ENCODE measurements around the gene CEBPZ. TPM values are rescaled to one million over a fixed set of nuclear protein-coding genes. Genes with fewer than 3 reads are reported as not detected.
A peak's percentile ranks its signal among the peaks of the same experiment; 100 is the strongest.

CEBPZ gene
- total and polyA plus RNA-seq, 2 of the 13 experiments (the other 11 are each of a cell fraction or from before 2014, with no cell fraction given): 14.4 to 117 TPM

DNA sequence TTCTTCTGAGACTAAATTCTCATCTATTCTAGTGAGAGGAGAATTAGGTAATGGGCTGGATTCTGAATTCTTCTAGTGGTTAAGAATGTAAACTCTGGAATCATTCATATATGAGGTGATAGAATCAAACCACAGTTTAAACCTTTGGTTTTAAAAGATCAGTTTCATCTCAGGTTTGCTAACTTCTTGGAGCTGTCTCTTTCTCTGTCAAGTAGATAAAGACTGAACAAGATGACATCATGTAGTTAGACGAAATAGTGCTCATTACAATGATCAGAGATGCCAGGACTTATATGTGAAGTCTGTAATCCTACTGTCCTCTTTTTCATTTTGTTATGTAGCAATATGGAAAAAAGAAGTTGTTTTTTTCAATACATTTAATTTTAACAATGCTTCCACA, 30.2 kb downstream of the CEBPZ start:
- WGBS (ENCODE audit: low lambda C conversion rate): 95% methylated on average over 1 of the region's 1 CpG
- Histone ChIP-seq H3K79me2 (ENCODE audit: insufficient read depth, low read length) (peaks cover 51% of the 10 kb centered on the region), H3K27me3 (ENCODE audit: control insufficient read depth in 1 of 2, insufficient read depth in 2 of 2, low read length in 2 of 2) (no peaks in the 10 kb centered on the region; a peak in 1 of 5 replicates), H3K4me2 (ENCODE audit: low read depth, low read length) (no peak overlapping the region), H3K27ac (ENCODE audit: extremely low read length, insufficient read depth, low read length) (no peak overlapping the region), H2AFZ (ENCODE audit: low read length) (no peak overlapping the region), H3K36me3 (replicated peaks in 1 of 2; ENCODE audit: control insufficient read depth in 1 of 2, insufficient read depth in 2 of 2, low read length in 2 of 2) (peaks cover 7 to 53% of the 10 kb centered on the region in 2 experiments), H4K20me1 (ENCODE audit: insufficient read depth, low read length) (peaks cover 4% of the 10 kb centered on the region; the same call in 1 of the 2 replicates), H3K9me3 (ENCODE audit: low read length) (peaks cover 6% of the 10 kb centered on the region; the same call in 1 of the 2 replicates), H3K4me3 (replicated peaks in 1 of 3; ENCODE audit: insufficient read depth in 1 of 3, low read depth in 2 of 3, low read length in 3 of 3) (no peak overlapping the region), H3K9ac (ENCODE audit: insufficient read depth, low read depth, low read length) (no peak overlapping the region), H3K4me1 (ENCODE audit: insufficient read depth, low read length) (peaks cover 24% of the 10 kb centered on the region)
- CTCF ChIA-PET (ENCODE audit: low intra/inter-chr PET ratio, low total read pairs): no interaction called here
- intact Hi-C loops (cut with micrococcal nuclease; ENCODE audit: unreplicated experiment) (no loop called here), in situ Hi-C loops (cut with HindIII; ENCODE audit: extremely low pct_ligation_motif_present, low pct_unique_long_range_greater_than_20kb) (no loop called here)
- no TSS peak for BruUV-seq (replicated peaks)
- POLR2A ChIA-PET: interaction anchor here (0.9 kb wide), 1 partner anchor 11 kb away, joined by 3 read pairs; no protein-coding TSS in a partner anchor
- DNase-seq (ENCODE audit: low spot score): no peak
- no peak for TF ChIP-seq PPARG (CRISPR knock-in tag; conservative IDR thresholded peaks at IDR 0.05)
- TF ChIP-seq CREM (IDR thresholded peaks at IDR 0.05): no peak
- no peak for TF ChIP-seq CREM (CRISPR knock-in tag; IDR thresholded peaks at IDR 0.05)
- TF ChIP-seq ZNF383 (CRISPR knock-in tag; IDR thresholded peaks at IDR 0.05; ENCODE audit: borderline replicate concordance): no peak
- peak; percentile 76 for TF ChIP-seq ATF7 (IDR thresholded peaks at IDR 0.05)
- TF ChIP-seq ATF7 (CRISPR knock-in tag; IDR thresholded peaks at IDR 0.05): no peak
- TF ChIP-seq, protein P1, sequence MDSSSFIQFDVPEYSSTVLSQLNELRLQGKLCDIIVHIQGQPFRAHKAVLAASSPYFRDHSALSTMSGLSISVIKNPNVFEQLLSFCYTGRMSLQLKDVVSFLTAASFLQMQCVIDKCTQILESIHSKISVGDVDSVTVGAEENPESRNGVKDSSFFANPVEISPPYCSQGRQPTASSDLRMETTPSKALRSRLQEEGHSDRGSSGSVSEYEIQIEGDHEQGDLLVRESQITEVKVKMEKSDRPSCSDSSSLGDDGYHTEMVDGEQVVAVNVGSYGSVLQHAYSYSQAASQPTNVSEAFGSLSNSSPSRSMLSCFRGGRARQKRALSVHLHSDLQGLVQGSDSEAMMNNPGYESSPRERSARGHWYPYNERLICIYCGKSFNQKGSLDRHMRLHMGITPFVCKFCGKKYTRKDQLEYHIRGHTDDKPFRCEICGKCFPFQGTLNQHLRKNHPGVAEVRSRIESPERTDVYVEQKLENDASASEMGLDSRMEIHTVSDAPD (CRISPR knock-in tag; IDR thresholded peaks at IDR 0.05): no peak
- no peak for ATAC-seq
- no peak for FAIRE-seq

DNA sequence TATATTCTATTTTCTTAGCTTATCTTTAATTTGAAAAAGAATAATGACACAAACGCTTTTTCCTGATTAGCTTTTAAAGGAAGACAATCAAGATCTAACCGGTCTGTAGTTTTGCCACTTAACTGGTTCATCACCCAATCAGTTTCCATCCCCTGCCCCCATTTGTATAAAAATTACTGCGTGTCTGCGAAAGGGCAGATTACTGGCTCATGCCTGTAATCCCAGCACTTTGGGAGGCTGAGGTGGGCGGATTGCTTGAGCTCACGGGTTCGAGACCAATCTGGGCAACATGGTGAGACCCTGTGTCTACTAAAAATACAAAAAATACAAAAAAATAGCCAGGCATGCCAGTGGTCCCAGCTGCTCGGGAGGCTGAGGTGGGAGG, 32.7 kb downstream of the CEBPZ start:
- Histone ChIP-seq H3K4me2 (ENCODE audit: low read depth, low read length) (no peak overlapping the region), H3K9ac (ENCODE audit: insufficient read depth, low read depth, low read length) (no peak overlapping the region), H3K79me2 (ENCODE audit: insufficient read depth, low read length) (peaks cover 46% of the 10 kb centered on the region), H3K9me3 (ENCODE audit: low read length) (peaks cover 3% of the 10 kb centered on the region; the same call in 1 of the 2 replicates), H2AFZ (ENCODE audit: low read length) (no peak overlapping the region), H3K27ac (ENCODE audit: extremely low read length, insufficient read depth, low read length) (no peak overlapping the region), H3K27me3 (ENCODE audit: control insufficient read depth in 1 of 2, insufficient read depth in 2 of 2, low read length in 2 of 2) (no peaks in the 10 kb centered on the region; a peak in 1 of 5 replicates), H3K4me1 (ENCODE audit: insufficient read depth, low read length) (peaks cover 34% of the 10 kb centered on the region), H4K20me1 (ENCODE audit: insufficient read depth, low read length) (no peaks in the 10 kb centered on the region; the same call in 1 of the 2 replicates), H3K4me3 (replicated peaks in 1 of 3; ENCODE audit: insufficient read depth in 1 of 3, low read depth in 2 of 3, low read length in 3 of 3) (no peak overlapping the region), H3K36me3 (replicated peaks in 1 of 2; ENCODE audit: control insufficient read depth in 1 of 2, insufficient read depth in 2 of 2, low read length in 2 of 2) (peaks cover 6 to 32% of the 10 kb centered on the region in 2 experiments; a peak in 4 of 5 replicates)
- WGBS (ENCODE audit: low lambda C conversion rate): 98% methylated on average over 8 of the region's 8 CpGs
- in situ Hi-C loops (cut with HindIII; ENCODE audit: extremely low pct_ligation_motif_present, low pct_unique_long_range_greater_than_20kb): no loop called here
- CTCF ChIA-PET (ENCODE audit: low intra/inter-chr PET ratio, low total read pairs): no interaction called here
- DNase-seq (ENCODE audit: low spot score): no peak
- BruUV-seq (replicated peaks): no TSS peak
- POLR2A ChIA-PET: no interaction called here
- ATAC-seq: no peak
- intact Hi-C loops (cut with micrococcal nuclease; ENCODE audit: unreplicated experiment): no loop called here
- no peak for FAIRE-seq
- no peak for TF ChIP-seq GLI4 (CRISPR knock-in tag; IDR thresholded peaks at IDR 0.05; ENCODE audit: borderline replicate concordance)
- no peak for TF ChIP-seq ZNF17 (CRISPR knock-in tag; IDR thresholded peaks at IDR 0.05)
- TF ChIP-seq ZBTB38 (CRISPR knock-in tag; IDR thresholded peaks at IDR 0.05): no peak
- TF ChIP-seq ZNF549 (CRISPR knock-in tag; IDR thresholded peaks at IDR 0.05): no peak
- no peak for TF ChIP-seq ZBTB44 (CRISPR knock-in tag; IDR thresholded peaks at IDR 0.05)
- TF ChIP-seq, protein P2, sequence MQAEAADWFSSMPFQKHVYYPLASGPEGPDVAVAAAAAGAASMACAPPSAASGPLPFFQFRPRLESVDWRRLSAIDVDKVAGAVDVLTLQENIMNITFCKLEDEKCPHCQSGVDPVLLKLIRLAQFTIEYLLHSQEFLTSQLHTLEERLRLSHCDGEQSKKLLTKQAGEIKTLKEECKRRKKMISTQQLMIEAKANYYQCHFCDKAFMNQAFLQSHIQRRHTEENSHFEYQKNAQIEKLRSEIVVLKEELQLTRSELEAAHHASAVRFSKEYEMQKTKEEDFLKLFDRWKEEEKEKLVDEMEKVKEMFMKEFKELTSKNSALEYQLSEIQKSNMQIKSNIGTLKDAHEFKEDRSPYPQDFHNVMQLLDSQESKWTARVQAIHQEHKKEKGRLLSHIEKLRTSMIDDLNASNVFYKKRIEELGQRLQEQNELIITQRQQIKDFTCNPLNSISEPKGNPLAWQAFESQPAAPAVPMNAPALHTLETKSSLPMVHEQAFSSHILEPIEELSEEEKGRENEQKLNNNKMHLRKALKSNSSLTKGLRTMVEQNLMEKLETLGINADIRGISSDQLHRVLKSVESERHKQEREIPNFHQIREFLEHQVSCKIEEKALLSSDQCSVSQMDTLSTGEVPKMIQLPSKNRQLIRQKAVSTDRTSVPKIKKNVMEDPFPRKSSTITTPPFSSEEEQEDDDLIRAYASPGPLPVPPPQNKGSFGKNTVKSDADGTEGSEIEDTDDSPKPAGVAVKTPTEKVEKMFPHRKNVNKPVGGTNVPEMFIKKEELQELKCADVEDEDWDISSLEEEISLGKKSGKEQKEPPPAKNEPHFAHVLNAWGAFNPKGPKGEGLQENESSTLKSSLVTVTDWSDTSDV (CRISPR knock-in tag; IDR thresholded peaks at IDR 0.05): no peak
- no peak for TF ChIP-seq BORCS8-MEF2B (CRISPR knock-in tag; IDR thresholded peaks at IDR 0.05)
- no peak for TF ChIP-seq NCOA5 (CRISPR knock-in tag; IDR thresholded peaks at IDR 0.05)
